Measurements from ENCODE around the gene PRRT4.

The PRRT4 gene

DNA sequence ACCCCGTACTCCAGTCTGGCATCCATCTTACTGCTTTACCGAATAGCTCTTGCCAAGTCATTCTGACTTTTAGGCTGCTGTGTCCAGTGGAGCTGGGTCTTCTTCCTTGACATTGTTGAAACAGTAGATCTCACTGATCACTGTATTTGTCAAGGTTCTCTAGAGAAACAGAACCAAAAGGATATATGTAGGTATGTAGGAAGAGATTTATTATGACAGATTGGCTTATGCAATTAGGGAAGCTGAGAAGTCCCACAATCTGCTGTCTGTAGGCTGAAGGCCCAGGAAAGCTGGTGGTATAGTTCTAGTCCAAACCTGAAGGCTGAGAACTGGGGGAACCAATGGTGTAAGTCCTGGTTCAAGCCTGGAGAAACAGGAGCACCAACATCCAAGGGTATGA, 12.1 kb upstream of the PRRT4 start:
- no peak for DNase-seq (ENCODE audit: low read depth)

DNA sequence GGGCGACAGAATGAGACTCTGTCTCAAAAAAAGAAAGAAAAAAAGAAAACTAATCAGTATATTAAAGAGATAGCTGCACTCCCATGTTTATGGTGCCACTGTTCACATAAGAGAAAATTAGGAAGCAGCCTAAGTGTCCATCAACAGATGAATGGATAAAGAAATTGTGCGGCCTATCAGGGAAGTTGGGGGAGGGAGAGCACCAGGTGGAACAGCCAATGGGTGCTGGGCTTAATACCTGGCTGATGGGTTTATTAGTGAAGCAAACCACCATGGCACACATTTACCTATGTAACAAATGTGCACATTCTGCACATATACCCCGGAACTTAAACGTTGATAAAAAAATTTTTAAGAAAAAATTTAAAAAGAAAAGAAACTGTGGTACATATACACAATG, 9.0 kb upstream of the PRRT4 start:
- DNase-seq (ENCODE audit: low read depth) = no peak

DNA sequence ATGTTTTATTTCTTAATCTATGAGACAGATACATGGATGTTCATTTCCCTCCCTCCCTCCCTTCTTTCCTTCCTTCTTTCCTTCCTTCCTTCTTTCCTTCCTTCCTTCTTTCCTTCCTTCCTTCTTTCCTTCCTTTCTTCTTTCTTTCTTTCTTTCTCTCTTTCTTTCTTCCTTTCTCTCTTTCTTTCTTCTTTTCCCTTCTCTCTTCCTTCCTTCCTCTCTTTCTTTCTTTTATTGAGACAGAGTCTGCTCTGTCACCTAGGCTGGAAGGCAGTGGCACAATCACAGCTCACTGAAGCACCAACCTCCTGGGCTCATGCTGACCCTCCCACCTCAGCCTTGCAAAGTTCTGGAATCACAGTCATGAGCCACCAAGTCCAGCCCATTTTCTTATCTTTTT, 5.5 kb upstream of the PRRT4 start:
- DNase-seq (ENCODE audit: low read depth) = no peak

DNA sequence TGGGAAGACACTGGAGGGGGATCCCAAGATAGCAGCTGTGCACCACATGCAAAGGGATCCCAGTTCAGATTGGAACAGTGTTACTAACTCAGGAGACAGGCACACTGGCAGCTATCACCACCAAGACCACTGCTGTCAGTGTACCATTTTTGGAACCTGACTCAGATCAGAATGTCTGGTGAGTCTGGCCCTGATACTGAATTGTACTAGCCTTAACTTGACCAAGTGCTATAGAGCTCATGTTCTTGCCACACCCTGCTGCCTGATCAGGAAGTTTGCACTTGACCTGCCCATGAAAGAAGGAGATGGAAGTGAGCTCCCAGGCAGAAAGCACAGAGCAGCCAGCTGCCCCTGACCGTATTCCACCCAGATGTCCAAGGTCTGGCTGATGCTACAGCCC, 4.8 kb upstream of the PRRT4 start:
- no peak for DNase-seq (ENCODE audit: low read depth)

DNA sequence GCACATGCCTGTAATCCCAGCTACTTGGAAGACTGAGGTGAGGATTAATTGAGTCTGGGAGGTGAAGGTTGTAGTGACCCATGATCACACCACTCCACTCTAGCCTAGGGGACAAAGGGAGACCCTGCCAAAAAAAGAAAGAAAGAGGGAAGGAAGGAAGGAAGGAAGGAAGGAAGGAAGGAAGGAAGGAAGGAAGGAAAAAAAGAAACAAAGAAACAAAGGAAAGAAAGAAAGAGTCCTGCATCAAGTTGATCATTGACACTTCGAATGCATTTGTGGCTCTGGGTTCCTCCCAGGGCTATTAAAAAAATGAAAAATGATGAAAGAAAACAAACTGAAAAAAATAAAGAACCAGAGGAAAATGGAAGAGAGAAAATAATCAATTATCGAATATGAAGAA, 3.9 kb upstream of the PRRT4 start:
- no peak for DNase-seq (ENCODE audit: low read depth)

DNA sequence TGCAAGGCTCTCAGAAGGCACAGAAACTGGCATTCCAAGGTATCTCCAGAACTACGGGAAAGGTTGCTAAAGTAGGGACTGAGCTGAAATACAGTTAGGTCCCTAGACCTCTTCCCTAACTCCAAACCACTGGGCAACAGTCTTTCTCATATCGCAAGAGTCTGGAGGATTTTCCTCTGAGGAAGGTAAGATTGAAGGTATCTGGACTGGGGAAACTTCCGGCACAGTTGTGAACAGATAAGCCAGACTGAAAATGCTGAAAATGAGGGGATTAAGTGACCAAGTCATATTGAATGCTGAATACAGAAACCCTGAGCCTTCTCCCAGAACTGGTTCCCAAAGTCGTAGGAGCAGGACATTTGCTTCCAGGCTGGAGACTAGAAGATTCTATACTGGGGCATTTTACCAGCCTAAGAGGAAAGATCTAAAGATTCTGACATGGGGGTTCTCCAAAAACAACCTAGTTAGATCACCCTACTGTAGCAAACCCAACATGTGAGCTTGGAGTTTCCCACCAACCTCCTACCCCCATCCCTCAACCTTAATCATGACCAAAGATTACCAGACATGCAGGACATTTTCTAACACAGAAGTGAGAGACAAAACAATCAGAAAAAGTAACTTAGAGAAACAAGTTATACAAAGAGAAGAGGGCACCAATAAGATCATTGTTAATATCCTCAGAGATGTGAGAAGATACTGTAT, 2.8 kb upstream of the PRRT4 start:
- DNase-seq (ENCODE audit: low read depth) = no peak

DNA sequence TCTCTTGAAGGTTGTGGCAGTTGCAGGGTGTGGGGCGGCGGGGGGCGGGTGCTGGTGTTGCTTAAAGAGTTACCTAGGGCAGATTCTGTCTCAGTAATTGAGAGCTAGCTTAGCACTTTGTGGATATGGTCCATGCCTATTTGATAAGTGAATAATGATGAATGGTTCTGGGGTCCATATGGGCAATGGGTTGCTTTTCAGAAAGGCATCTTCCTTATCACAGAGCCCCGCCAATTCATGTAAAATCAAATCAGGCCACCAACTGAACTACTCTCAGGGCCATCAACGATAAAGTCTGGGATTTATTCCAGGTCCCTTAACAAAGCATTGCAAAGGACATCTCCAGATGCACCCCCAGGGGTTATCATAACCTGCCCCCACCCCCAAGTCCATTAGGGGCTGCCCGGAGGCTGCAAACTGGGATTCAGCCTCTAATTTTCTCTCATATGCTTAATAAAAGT, 1.8 kb upstream of the PRRT4 start:
- no peak for DNase-seq (ENCODE audit: low read depth)

DNA sequence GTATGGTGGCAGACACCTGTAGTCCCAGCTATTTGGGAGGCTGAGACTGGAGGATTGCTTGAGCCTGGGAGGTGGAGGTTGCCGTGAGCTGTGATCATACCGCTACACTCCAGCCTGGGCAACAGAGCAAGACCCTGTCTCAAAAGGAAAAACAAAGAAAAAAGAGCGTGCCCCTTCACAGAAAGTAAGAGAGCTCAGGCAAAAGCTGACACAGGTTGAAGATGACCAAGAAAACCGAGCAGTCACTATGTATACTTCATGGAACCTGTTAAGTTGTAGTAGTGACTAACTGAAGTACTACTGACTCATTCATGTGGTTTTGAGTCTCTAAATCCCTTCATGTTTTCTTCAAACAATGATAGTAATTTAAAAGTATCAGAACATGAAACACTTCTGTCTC, 1.2 kb upstream of the PRRT4 start:
- no peak for DNase-seq (ENCODE audit: low read depth)

DNA sequence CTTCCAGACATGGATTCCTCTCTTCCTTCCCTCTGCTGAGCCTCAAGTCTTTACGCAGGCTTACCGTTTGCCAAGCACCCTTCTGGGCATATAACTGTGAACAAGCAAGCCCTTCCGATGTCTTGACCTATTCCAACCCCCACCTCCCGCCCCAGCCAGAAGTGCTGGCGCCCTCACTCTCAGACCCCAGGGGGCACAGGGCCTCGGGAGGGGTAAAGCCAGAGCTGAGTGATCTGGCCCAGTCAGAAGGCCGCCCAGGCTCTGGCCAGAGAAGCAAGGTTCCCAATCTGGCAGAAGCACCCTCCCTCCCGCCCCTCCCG, 1.2 kb downstream of the PRRT4 start:
- no peak for DNase-seq (ENCODE audit: low read depth)

DNA sequence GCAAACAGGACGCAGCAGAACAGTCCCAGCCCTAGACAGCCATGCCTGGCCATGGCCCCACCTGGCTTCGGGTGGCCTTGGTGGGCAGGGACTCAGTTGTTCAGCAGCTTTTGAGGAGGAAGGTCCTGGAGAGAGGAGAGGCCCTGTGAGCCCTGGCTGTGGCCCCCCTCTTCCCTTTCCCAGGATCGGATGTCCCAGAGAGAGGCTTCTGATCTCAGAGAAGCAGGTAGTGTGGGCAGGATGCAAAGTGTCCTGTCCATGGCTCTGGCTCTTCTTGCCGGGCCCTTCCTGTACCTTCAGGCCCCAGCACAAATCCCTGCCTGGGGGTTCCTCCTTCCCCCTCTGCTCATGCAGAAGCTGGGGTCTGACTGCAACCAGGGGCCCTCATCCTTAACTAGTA, 1.6 kb downstream of the PRRT4 start:
- no peak for DNase-seq (ENCODE audit: low read depth)

DNA sequence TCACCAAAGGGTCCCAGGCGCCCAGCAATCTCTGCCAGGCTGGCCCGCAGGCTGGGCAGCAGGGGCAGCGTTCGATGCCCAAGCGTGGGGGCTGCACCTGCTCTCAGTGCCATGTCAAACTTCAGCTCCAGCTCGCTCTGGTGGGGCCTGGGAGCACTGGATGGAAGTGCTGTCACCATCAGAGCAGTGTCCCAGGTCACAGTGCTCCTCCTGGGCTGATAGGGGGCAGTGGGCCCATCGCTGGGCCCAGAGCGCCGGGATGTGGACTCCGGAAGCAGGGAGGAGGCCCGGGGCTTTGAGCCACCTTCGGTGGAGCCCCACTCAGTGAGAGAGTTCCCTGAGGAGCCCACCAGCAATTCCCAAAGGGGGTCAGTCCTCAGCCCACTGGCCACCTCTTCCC, 2.2 kb downstream of the PRRT4 start:
- no peak for DNase-seq (ENCODE audit: low read depth)

DNA sequence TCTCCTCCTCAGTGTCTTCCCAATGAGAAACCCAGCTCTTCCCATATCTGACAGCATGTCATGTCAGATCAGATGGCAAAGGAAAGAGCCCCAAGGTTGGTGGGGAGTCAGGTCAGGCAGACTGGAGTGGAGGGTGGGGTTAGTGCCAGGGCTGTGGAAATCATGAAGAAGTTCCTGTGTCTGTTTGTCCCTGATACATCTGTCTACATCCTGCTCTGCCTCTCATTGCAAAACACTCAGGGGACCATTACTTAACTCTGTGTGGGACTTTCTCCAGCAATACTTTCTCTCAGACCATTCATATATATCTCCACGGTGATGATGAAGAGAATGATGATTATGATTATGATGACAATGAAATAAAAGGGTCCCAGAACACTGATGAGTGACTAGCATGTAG, 3.3 kb downstream of the PRRT4 start:
- no peak for DNase-seq (ENCODE audit: low read depth)

DNA sequence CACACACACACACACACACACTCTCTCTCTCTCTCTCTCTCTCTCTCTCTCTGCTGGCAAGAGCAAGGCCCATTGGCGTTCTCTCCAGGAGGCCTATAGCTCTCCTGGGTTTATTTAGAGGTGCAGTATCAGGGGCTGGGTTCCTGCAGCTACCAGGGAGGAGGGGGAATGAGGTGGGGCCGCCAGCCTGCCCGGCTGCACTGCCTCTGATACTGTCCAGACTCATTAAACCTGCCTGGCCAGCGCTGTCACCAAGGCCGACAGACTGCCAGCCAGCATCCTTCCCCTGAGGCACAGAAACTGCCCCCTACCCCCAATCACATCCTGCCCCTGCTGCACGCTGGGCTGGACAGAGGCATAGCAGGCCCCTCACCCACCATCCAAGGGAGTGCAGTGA, 4.3 kb downstream of the PRRT4 start:
- DNase-seq (ENCODE audit: low read depth) = no peak

DNA sequence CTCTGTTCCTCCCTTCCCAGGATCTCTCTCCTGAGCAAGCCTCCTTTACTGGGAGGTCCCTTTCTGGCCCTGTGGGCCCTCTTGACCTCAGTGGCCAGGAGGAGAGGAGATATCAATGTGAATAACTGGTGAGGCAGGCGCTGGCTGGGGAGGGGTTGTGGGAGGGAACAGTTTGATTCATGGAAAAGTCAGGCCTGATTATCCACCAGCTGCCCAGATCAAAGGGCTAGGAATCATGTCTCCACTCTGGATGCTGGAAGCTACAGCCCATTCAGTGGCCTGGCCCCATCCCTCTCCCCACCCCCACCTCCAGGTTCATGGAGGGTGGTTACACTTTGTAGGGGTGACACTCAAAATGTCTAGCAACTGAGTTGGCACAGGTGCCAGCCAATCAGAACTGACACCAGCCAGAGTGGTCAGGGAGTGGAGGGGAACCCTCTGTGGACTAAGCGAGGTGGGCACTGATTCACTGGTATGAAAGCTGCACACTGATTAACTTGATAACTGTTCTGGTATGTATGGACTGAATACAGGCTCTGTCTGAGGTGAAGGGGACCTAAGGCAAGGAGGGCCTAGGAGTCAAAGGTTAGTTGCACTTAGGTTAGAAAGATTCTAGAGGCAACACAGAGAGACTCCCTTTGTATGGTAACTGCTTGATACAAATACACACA, 4.8 kb downstream of the PRRT4 start:
- DNase-seq (ENCODE audit: low read depth) = no peak

DNA sequence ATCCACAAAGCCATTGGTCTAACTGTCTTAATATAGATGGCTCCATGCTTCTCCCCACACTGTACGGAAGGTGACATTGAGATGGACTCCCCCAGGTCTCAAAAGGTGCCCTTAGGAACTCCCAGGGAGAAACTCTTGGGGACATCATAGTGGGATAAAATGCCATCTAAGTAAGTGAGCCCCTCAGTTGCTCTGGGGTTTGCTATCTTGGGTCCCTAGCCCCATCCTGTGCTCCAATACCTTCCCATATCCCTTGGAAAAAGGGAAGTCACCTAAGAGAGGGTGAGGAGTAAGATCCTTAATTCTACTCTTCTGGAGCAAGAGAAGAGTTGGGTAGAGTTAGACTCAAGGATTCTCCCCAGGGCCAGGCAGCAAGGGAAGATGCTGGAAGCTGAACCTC, 7.9 kb downstream of the PRRT4 start:
- DNase-seq (ENCODE audit: low read depth) = no peak

DNA sequence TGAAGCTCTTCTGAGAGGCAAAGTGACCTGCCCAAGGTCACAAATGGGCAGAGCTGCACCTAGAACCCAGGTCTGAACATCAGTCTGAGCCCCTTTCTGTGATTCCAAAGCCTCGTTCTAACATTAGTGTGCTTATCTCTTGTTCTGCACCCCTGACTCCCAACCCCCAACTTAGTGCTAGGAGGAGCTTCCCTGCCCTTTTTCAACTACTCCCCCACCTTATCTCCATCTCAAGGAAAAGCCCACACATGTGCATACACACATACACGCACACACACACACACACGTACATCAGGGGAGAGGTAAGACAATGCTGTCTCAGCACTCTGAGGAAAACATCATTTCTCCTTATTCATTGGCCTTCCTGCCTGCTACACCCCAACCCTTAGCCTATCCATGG, 8.3 kb downstream of the PRRT4 start:
- DNase-seq (ENCODE audit: low read depth) = no peak

DNA sequence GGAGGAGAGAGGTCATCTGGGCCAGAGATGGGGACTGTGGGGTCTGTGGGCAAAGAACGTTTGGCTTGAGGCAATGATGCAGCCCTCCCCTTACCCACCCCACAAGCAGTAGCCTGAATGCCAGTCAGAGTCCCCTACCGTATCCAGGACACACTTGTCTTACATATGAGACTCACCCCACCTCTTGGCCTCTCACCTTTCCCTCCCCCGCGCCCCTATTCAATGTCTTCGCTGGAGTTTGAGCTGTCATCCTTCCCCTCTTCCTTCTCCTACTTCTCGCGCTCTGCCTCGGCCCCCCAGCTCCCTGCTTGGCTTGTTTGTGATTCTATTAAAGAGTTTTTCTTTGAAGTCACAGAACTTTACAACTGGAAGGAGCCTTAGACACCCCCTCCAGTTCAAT, 8.9 kb downstream of the PRRT4 start:
- DNase-seq (ENCODE audit: low read depth) = no peak

DNA sequence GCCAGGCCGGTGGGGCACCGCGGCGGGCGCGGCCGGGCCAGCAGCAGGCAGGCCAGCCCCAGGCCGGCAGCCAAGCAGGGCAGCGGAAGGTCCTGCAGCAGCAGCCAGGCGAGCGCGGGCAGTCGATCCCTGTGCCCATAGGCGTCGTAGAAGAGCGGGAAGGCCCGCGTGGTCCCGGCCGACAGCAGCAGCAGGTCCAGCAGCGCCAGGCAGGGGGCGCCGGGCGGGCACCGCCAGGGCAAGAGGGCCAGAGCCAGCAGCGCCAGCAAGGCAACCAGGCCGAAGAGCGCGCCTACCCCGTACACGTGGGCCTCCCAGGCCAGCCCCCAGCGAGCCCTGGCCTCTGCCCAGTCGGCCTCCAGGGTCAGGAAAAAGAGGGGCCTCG, 9.3 kb downstream of the PRRT4 start:
- no peak for DNase-seq (ENCODE audit: low read depth)

DNA sequence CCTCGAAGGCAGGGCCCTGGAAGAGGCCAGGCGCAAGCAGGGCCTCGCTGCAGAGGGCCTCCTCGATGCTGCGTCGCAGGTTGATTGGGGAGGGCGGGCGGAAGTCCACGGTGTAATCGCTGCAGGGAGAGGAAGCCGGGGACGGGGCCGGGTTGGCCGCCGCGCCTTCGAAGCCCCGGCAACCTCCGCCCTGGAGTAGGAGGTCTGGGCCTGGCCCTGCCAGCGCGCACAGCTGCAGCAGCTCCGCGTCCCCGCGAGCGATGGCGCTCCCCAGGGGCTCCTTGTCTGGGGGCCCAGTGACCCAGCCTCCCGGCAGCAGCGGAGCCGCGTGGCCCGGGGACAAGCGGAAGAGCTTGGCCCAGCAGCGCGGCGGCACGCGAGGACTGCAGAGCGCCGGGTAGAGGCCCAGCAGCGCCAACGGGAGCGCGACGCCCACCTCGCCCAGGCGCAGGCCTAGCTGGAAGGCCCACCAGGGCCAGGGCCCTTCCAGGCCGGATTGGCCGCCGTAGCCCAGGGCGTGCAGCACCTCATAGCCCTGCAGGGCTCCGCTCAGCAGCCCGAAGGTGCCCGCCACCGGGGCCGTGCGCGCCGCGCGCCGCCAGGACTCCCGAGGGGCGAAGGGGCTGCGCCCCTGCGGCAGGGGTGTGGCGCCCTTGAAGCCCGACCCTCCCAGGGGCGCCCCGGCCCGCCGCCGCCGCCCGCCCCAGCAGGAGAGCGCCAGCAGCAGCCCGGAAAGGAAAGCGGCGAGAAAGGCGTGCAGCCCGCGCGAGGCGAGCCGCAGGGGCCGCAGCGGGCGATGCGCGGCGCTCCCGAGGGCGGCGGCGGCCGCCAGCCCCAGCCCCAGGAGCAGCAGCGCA, 10.0 kb downstream of the PRRT4 start:
- DNase-seq (ENCODE audit: low read depth) = no peak

DNA sequence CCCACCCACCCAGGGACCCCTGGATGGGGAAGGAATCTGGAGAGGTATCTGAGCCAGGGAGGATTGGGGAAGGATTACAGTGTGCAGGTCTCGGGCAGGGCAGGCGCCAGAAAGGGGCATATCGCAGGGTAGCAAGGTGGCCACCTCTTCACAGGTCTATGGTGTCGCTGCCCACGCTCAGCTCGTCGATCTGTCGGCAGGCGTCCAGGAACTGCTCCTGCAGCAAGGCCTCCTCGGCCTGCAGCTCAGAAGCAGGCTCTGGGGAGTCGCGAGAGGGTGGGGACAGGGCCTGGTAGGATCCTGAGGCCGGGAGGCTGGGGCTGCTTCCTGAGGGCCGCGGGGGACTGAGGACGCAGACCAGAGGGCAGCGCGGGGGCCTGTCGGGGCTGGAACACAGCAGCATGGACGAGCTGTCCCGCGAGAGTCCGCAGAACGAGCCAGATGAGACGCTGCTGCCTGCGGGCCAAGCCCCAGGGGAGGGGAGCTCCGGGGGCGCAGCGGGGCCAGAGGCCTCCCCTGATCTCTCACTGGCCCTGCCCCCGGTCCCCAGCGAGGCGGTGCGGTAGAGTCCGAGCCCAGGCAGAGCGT, 10.7 kb downstream of the PRRT4 start:
- no peak for DNase-seq (ENCODE audit: low read depth)

DNA sequence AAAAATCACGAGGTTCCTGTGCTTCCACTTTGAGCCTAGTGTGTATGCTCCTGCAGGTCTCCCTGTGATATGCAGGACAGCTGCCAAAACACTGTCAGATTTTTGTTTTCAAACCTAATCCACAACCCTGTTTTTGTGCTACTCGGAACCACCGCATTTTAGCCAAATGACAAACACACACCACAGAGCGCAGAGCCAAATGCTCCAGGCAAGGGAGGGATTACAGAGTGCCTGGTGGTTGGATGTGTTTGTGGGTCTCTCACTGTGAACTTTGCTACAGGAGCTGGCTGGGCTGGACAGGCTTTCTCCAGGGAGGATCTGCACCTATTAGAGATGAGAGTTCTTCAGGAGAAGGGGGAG, 12.0 kb downstream of the PRRT4 start:
- DNase-seq (ENCODE audit: low read depth) = no peak

DNA sequence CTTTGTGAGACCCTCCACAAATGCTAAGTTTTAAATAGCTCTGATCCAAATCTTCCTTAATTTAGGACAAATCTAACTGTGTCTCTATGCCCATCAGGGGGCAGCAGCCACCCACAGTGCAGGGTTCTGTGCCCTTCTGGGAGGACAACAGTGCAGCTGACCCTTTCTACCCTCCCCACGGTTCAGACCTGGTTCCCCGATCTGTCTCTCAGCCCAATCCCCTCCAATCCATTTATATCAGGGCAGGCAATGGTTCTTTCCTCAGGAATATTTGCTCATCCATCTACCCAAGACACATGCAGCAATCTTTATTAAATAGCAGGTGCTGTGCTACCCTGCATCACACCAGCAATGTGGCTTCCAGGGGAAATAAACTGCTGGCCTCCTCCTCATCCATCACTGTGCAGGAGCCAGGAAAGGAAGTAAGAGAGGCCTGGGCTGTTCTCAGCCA, 13.8 kb downstream of the PRRT4 start:
- peak; percentile 44 for DNase-seq (ENCODE audit: low read depth)

DNA sequence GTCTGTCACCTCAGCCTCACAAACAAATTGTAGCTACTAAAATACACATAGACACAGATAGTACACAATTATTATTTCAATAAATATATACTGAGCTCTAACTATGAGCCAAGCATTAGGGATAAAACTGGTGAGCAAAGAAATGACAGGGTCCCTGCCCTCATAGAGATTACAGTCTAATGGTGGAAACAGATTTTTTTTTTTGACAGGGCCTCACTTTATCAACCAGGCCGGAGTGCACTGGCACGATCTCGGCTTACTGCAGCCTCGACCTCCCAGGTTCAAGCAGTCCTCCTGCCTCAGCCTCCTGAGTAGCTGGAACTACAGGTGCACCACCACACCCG, 17.1 kb downstream of the PRRT4 start:
- DNase-seq (ENCODE audit: low read depth) = no peak
